Kidney epithelial cell (primary cell): Measurements from ENCODE around the gene IL10. TPM values are rescaled to one million over a fixed set of nuclear protein-coding genes. Genes with fewer than 3 reads are reported as not detected.
"Not testable (repeated sequence)": the region's sequence is repeated elsewhere in the genome, so short reads cannot be mapped to it uniquely, and the experiment has no call there.

ENCODE experiments used
- DNase-seq: peaks from one replicate; pipeline ENCODE4 v3.0.0-alpha.2; 2010; ENCODE audit warnings: low read depth
- H3K27me3 ChIP-seq: 2 replicates; pipeline ENCODE4 v1.6.0; 2011; ENCODE audit warnings: low read length; ENCODE audit not compliant: control insufficient read depth, insufficient read depth
- H3K36me3 ChIP-seq: 2 replicates; pipeline ENCODE4 v1.5.1; 2011; ENCODE audit warnings: low read length; ENCODE audit not compliant: control insufficient read depth, insufficient read depth
- H3K4me3 ChIP-seq: 2 replicates; pipeline ENCODE4 v1.5.1; 2011; ENCODE audit warnings: low read depth, mild to moderate bottlenecking, control low read depth, low read length
- total RNA-seq: library from RNA; depleted of rRNA; stranded (reverse); fragments of >200 nt; gene quantifications from 2 replicates; pipeline ENCODE4 v1.2.3, GENCODE V29; 2015
- TF ChIP-seq, protein P1 (sequence below): IDR thresholded peaks from 2 replicates; pipeline ENCODE4 v1.5.1; 2011; ENCODE audit warnings: mild to moderate bottlenecking, moderate library complexity, low read length, control low read depth, inconsistent platforms; ENCODE audit not compliant: insufficient read depth, poor library complexity, severe bottlenecking

IL10 gene
- total RNA-seq, 1 donor from 2014 or later, result not detected

DNA sequence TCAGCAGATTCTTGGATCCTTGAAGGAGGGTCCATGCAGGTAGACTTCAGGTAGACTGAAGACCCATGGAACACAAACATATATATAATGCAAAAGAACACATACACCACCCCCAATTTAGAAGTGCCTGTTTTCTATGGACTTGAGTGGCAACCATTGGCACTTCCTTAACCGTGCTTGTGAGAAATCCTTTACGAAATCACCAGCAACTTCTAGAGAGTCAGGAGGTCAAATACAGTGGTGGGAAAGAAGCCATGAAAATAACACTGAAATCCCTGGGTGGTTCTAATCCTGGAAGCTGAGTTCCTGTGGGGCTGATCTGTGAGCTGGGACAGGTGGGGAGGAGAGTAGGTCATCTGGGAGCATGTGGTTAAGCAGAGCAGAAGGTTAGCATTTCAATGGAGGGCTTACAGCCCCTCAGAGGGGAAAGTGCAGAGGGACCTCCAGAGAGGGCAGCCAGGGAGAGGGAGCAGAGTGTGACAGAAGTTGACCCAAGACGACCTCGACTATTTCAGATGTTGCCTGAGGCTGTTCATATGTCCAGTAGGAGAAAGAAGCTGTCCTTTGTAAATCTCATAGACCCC is 13.0 kb upstream of the IL10 start:
- no peaks in the 10 kb centered on the region for H3K36me3 ChIP-seq
- no peaks in the 10 kb centered on the region for H3K27me3 ChIP-seq
- TF ChIP-seq, protein P1, sequence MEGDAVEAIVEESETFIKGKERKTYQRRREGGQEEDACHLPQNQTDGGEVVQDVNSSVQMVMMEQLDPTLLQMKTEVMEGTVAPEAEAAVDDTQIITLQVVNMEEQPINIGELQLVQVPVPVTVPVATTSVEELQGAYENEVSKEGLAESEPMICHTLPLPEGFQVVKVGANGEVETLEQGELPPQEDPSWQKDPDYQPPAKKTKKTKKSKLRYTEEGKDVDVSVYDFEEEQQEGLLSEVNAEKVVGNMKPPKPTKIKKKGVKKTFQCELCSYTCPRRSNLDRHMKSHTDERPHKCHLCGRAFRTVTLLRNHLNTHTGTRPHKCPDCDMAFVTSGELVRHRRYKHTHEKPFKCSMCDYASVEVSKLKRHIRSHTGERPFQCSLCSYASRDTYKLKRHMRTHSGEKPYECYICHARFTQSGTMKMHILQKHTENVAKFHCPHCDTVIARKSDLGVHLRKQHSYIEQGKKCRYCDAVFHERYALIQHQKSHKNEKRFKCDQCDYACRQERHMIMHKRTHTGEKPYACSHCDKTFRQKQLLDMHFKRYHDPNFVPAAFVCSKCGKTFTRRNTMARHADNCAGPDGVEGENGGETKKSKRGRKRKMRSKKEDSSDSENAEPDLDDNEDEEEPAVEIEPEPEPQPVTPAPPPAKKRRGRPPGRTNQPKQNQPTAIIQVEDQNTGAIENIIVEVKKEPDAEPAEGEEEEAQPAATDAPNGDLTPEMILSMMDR, result no peak
- no peak for DNase-seq
- H3K4me3 ChIP-seq, result no peak overlapping the region

DNA sequence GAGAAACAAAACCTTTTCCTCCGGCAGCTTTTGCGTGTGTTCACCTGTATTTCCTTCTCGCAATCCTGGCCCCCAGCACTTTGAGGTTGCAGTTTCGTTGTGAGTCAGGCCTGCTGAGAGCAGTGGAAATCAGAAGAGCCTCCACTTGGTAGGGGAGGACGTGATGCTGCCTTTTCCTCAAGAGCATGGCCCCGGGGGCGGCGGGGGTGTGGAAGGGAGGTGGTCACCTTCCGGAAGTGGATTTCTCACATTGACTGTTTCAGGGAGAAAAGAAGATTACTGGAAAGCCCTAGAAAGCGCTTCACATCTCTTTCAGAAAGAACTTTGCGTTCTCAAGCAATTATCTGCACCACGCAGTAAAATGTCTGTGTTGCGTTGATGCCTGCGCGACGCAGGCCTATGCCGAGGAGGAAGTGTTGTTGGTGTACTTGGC is 12.2 kb upstream of the IL10 start:
- Histone ChIP-seq H3K36me3 (no peaks in the 10 kb centered on the region), H3K4me3 (no peak overlapping the region), H3K27me3 (no peaks in the 10 kb centered on the region)
- DNase-seq, result no peak
- TF ChIP-seq, protein P1, result no peak

DNA sequence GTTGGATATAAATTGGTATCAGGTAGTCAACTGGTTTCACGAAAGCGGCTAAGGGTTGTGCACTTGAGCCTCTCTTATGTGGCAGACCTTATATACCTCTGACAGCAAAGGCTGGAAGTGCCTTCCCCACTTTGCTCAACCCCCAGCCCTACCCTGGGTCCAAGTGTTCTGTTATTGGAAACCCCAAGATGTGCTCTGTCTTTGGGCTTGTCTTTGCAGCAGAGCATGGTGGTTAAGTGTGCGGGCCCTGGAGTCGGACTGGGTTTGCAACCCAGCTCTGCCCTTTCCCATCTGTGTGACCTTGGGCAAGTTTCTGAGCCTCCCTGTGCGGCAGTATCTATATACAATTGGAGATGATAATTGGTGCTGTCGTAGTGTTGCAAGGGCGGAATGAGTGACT is 11.2 kb upstream of the IL10 start:
- Histone ChIP-seq H3K4me3 (no peak overlapping the region), H3K36me3 (no peaks in the 10 kb centered on the region), H3K27me3 (no peaks in the 10 kb centered on the region)
- DNase-seq, result no peak
- TF ChIP-seq, protein P1, result no peak

DNA sequence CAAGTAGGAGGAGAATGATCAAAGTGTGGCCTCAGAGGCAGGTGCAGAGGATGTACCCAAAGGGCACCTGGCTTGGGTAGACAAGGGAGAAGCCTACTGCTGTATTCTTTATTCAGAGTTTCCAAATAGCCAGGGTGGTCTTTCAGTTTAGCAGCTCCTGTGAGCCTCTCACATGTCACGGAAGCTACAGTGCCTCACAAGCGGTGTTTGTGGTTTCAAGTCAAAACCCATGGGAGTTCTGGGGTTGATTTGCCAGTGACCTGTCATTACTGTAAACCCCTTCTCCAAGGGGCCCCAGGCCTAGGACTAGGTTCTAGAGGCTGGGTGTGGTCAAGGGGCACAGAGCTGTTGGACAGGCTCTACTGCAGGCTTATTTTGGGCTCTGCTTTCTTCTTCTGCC is 10.2 kb upstream of the IL10 start:
- TF ChIP-seq, protein P1, result no peak
- Histone ChIP-seq H3K27me3 (peaks cover 6% of the 10 kb centered on the region), H3K36me3 (no peaks in the 10 kb centered on the region), H3K4me3 (no peak overlapping the region)
- DNase-seq, result no peak

DNA sequence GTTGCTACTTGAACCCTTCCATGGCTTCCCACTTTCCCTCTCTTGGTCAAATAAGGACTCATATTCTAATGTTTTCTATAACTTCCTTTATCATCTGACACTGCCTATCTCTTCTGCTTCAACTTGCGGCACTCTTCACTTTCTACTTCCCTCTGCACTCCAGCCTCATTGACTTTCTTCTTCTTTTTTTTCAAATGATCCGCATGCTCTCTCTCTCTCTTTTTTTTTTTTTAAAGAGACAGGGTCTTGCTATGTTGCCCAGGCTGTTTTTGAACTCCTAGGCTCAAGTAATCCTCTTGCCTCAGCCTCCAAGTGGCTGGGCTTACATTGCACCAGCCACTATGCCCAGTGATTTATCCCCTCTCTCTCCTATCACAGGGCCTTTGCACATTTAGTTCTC is 7.3 kb upstream of the IL10 start:
- Histone ChIP-seq H3K27me3 (peaks cover 8% of the 10 kb centered on the region), H3K36me3 (no peaks in the 10 kb centered on the region), H3K4me3 (no peak overlapping the region)
- TF ChIP-seq, protein P1, result no peak
- DNase-seq, result no peak

DNA sequence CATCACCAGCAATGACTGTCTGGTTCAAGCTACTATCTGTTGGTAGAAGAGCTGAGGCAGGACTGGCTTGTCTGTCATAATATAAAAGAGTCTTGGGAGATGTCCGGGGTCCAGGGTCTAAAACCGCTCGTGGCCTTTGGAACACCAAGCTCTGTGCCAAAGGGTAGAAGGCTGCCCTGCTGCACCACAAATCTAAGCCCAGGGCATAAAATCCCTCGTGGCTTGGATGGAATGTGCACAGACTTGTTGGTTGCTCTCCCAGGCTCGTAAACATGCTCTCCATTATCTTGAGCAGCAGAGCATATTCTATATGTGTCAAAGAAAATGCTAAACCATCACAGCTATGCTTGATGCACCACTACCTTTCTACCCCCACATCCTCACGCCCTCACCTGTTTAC is 6.6 kb upstream of the IL10 start:
- H3K36me3 ChIP-seq, DNase-seq: not testable (repeated sequence)
- peaks cover 15% of the 10 kb centered on the region for H3K27me3 ChIP-seq

More for the DNA sequence above, 6.6 kb upstream of the IL10 start:
- H3K4me3 ChIP-seq, result not testable (repeated sequence)
